DND-41 (cell line): ENCODE measurements around the gene RNGTT.

ENCODE experiments used
- ATAC-seq: fragments of 200-7000 bp; cut with Tn5 transposase; 3 replicates; pipeline ENCODE4 v1.9.1; 2021; ENCODE audit warnings: low read depth; ENCODE audit not compliant: insufficient read depth
- DNase-seq: peaks from one replicate; pipeline ENCODE4 v3.0.0-alpha.2; 2020
- H2AFZ ChIP-seq: 2 replicates; pipeline ENCODE4 v1.6.0; 2012; ENCODE audit warnings: low read depth, low read length
- H3K27ac ChIP-seq: 2 replicates; pipeline ENCODE4 v1.5.1; 2012; ENCODE audit warnings: low read length, inconsistent platforms
- H3K27me3 ChIP-seq: fragments of 200-600 bp; sonication (generic); 2 replicates; pipeline ENCODE4 v1.6.0; 2012; ENCODE audit warnings: low read length, mild to moderate bottlenecking, inconsistent platforms; ENCODE audit not compliant: insufficient read depth, poor library complexity
- H3K36me3 ChIP-seq: 2 replicates; pipeline ENCODE4 v1.5.1; 2012; ENCODE audit warnings: low read length, inconsistent platforms; ENCODE audit not compliant: insufficient read depth
- H3K4me1 ChIP-seq: 2 replicates; pipeline ENCODE4 v1.5.1; 2012; ENCODE audit warnings: mild to moderate bottlenecking, low read length; ENCODE audit not compliant: insufficient read depth
- H3K4me2 ChIP-seq: 2 replicates; pipeline ENCODE4 v1.6.0; 2012; ENCODE audit warnings: mild to moderate bottlenecking, moderate library complexity, low read length, inconsistent platforms; ENCODE audit not compliant: insufficient read depth
- H3K4me3 ChIP-seq, 2 experiments: fragments of 200-600 bp in 1 of 2; shearing (Covaris generic) in 1 of 2; 2 replicates each; pipeline ENCODE4 v1.5.1; 2012 to 2016; ENCODE audit warnings: inconsistent platforms in 2 of 2, low read length in 2 of 2, mild to moderate bottlenecking in 2 of 2, low read depth in 1 of 2, moderate library complexity in 1 of 2
- H3K79me2 ChIP-seq: 2 replicates; pipeline ENCODE4 v1.6.0; 2012; ENCODE audit warnings: low read length, inconsistent platforms; ENCODE audit not compliant: insufficient read depth
- H3K9ac ChIP-seq: 2 replicates; pipeline ENCODE4 v1.6.0; 2012; ENCODE audit warnings: low read depth, mild to moderate bottlenecking, inconsistent platforms, low read length, moderate library complexity
- H3K9me3 ChIP-seq: 2 replicates; pipeline ENCODE4 v1.5.1; 2012; ENCODE audit warnings: low read length, moderate library complexity, mild to moderate bottlenecking, inconsistent platforms; ENCODE audit not compliant: insufficient read depth, severe bottlenecking
- H4K20me1 ChIP-seq: 2 replicates; pipeline ENCODE4 v1.6.0; 2012; ENCODE audit warnings: low read length; ENCODE audit not compliant: insufficient read depth
- CTCF ChIP-seq: IDR thresholded peaks from 2 replicates; pipeline ENCODE4 v1.5.1; 2012; ENCODE audit warnings: borderline replicate concordance, low read length, moderate library complexity, mild to moderate bottlenecking; ENCODE audit not compliant: poor library complexity, severe bottlenecking; ENCODE audit errors: extremely low read depth
- EZH2 ChIP-seq: IDR thresholded peaks from 3 replicates; pipeline ENCODE4 v1.6.1; 2012; ENCODE audit warnings: borderline replicate concordance, low read depth, mild to moderate bottlenecking, moderate library complexity, low read length, inconsistent platforms; ENCODE audit not compliant: severe bottlenecking

The RNGTT gene

GRCh38 chr6:88655586-88655985 lies 307.8 kb downstream of the RNGTT start:
- H3K79me2 ChIP-seq: 0 out of 2 replicates have a peak, but pooled peaks cover 5% of the 10 kb centered on the region
- no peaks in the 10 kb centered on the region for H3K4me1 ChIP-seq

DNA sequence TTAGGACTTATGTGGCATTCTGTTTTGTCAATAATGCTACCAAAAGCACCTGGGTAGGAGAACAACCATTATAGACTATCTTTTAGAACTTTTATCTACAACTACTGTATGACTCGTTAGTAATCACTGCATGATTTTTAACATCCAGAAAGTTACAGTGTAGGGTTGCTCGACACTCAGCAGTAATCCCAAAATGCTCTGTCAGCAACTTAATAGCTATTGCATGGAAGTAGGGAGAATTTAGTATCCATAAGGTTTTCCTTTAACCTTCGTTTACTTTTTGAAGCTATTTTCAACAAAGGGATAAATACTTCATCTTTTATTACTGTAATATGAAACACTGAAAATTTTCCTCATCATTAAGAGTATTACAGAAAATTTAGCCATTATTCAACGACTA lies 309.5 kb downstream of the RNGTT start:
- H3K9ac ChIP-seq: no peak overlapping the region
- TF ChIP-seq EZH2: no peak
- TF ChIP-seq CTCF: no peak
- H3K27ac ChIP-seq: no peak overlapping the region

More at GRCh38 chr6:88655586-88655985, 307.8 kb downstream of the RNGTT start:
- Histone ChIP-seq H2AFZ (no peak overlapping the region), H3K36me3 (peaks cover 15% of the 10 kb centered on the region), H3K27ac (no peak overlapping the region), H3K27me3 (no peaks in the 10 kb centered on the region), H4K20me1 (no peaks in the 10 kb centered on the region), H3K9me3 (peaks cover 27% of the 10 kb centered on the region), H3K9ac (no peak overlapping the region), H3K4me3 (no peak overlapping the region), H3K4me2 (no peak overlapping the region)
- ATAC-seq: no peak
- no peak for DNase-seq
- TF ChIP-seq EZH2 (no peak), CTCF (no peak)

GRCh38 chr6:88651400-88651799 lies 312.0 kb downstream of the RNGTT start:
- Histone ChIP-seq H3K9me3 (no peaks in the 10 kb centered on the region), H3K9ac (no peak overlapping the region), H3K4me3 (no peak overlapping the region), H4K20me1 (no peaks in the 10 kb centered on the region), H3K27ac (no peak overlapping the region), H3K79me2 (no peaks in the 10 kb centered on the region), H3K4me2 (no peak overlapping the region), H3K4me1 (no peaks in the 10 kb centered on the region), H3K27me3 (no peaks in the 10 kb centered on the region), H2AFZ (no peak overlapping the region), H3K36me3 (no peaks in the 10 kb centered on the region)
- TF ChIP-seq EZH2 (no peak), CTCF (no peak)
- DNase-seq (no peak), ATAC-seq (no peak)

More for the DNA sequence above, 309.5 kb downstream of the RNGTT start:
- Histone ChIP-seq H3K4me3 (no peak overlapping the region), H4K20me1 (no peaks in the 10 kb centered on the region), H3K4me1 (no peaks in the 10 kb centered on the region), H3K79me2 (0 out of 2 replicates have a peak, but pooled peaks cover 5% of the 10 kb centered on the region), H3K36me3 (peaks cover 15% of the 10 kb centered on the region), H2AFZ (no peak overlapping the region), H3K27me3 (no peaks in the 10 kb centered on the region), H3K4me2 (no peak overlapping the region), H3K9me3 (peaks cover 21% of the 10 kb centered on the region)
- ATAC-seq (no peak), DNase-seq (no peak)

DNA sequence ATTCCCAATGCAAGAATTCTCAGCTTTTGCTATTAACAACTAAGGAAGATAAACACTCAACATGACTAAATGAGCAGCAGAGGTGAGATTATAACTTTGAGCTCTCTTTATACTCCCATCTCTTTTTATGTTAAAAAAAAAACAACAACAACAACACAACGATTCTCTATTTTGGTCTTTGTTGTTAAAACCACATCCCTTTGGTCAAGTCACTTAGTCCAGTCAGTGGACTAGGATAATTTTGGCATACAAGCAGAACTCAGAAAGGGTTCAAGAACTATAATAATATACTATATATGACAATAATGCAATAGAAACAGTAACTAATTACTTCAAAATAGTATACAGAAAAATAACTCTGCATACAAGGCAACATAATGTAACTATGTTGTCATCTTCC lies 312.4 kb downstream of the RNGTT start:
- no peaks in the 10 kb centered on the region for H3K79me2 ChIP-seq
- H3K9ac ChIP-seq: no peak overlapping the region
- no peak overlapping the region for H3K4me2 ChIP-seq
- no peaks in the 10 kb centered on the region for H3K27me3 ChIP-seq
- TF ChIP-seq EZH2 (no peak), CTCF (no peak)
- no peaks in the 10 kb centered on the region for H3K36me3 ChIP-seq
- no peaks in the 10 kb centered on the region for H3K9me3 ChIP-seq
- ATAC-seq (no peak), DNase-seq (no peak)
- H4K20me1 ChIP-seq: no peaks in the 10 kb centered on the region
- H2AFZ ChIP-seq: no peak overlapping the region
- no peak overlapping the region for H3K4me3 ChIP-seq
- no peaks in the 10 kb centered on the region for H3K4me1 ChIP-seq
- H3K27ac ChIP-seq: no peak overlapping the region
